ENCODE measurements around the gene TMEM53.

DNA sequence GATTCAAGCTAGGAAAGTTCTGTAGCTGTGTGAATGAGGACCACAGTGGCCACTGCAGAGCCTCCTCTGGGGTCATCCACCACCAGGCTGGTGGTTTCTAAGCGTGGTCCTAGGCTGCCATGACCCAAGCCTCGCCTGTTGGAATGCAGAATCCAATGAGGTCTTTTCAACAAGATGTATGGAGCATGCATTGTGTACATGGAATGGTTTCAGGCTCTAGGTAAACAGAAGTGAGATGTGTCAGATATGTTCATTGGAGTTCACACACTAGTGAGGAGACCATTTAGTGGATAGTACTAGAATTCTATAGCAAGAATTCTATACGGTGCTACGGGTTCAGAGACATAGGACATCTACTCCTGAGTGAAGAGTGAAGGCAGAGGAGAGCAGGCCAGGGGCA, 46.0 kb upstream of the TMEM53 start:
- TF ChIP-seq EZH2 (IDR thresholded peaks at IDR 0.05; ENCODE audit: borderline replicate concordance, low read depth, low read length, poor library complexity, severe bottlenecking) (no peak), CTCF (conservative IDR thresholded peaks at IDR 0.05; ENCODE audit: low read depth, low read length) (no peak)
